HPDE6-E6E7 (cell line): ENCODE data around the gene AK2.
A peak's percentile ranks its signal among the peaks of the same experiment; 100 is the strongest.
"Not testable (repeated sequence)": the region's sequence is repeated elsewhere in the genome, so short reads cannot be mapped to it uniquely, and the experiment has no call there.

Source experiments
- DNase-seq: peaks from one replicate; pipeline ENCODE4 v3.0.0; 2011; ENCODE audit warnings: missing footprints; ENCODE audit errors: extremely low spot score

The AK2 gene

GRCh38 chr1:33036526-33037503 lies at the start of gene AK2:
Gene AK2, minus strand, starts transcription at chr1:33036883. Its CDS starts 55 bp downstream, at chr1:33036828.
- DNase-seq, result peak; percentile 99

GRCh38 chr1:33086384-33086850 lies 49.7 kb upstream of the AK2 start:
- DNase-seq, result no peak

- DNase-seq, result no peak
Measured at GRCh38 chr1:33085332-33085731, 48.6 kb upstream of the AK2 start.

- no peak for DNase-seq
Measured at GRCh38 chr1:33082575-33083108, 46.0 kb upstream of the AK2 start.

- DNase-seq, result no peak
Measured at GRCh38 chr1:33081554-33082305, 45.0 kb upstream of the AK2 start.

GRCh38 chr1:33080885-33081553 lies 44.3 kb upstream of the AK2 start, which contains the start of gene AZIN2:
Gene AZIN2, plus strand, starts transcription at chr1:33081153. Its CDS starts 1,097 bp downstream, at chr1:33082250.
- DNase-seq, result peak; percentile 96

- no peak for DNase-seq
Measured at GRCh38 chr1:33080373-33080772, 43.7 kb upstream of the AK2 start.

- no peak for DNase-seq
Measured at GRCh38 chr1:33078030-33078591, 41.4 kb upstream of the AK2 start.

- no peak for DNase-seq
Measured at GRCh38 chr1:33074193-33074945, 37.7 kb upstream of the AK2 start.

GRCh38 chr1:33072707-33073106 lies 36.0 kb upstream of the AK2 start:
- no peak for DNase-seq

GRCh38 chr1:33070628-33071027 lies 33.9 kb upstream of the AK2 start:
- no peak for DNase-seq

- not testable (repeated sequence) for DNase-seq
Measured at GRCh38 chr1:33068108-33068507, 31.4 kb upstream of the AK2 start.

- not testable (repeated sequence) for DNase-seq
Measured at GRCh38 chr1:33066477-33066876, 29.8 kb upstream of the AK2 start.

- no peak for DNase-seq
Measured at GRCh38 chr1:33065301-33065700, 28.6 kb upstream of the AK2 start.

GRCh38 chr1:33064284-33064683 lies 27.6 kb upstream of the AK2 start:
- DNase-seq, result not testable (repeated sequence)

GRCh38 chr1:33061834-33062233 lies 25.2 kb upstream of the AK2 start:
- no peak for DNase-seq

- no peak for DNase-seq
Measured at GRCh38 chr1:33060579-33061083, 23.9 kb upstream of the AK2 start.

- DNase-seq, result no peak
Measured at GRCh38 chr1:33057095-33057494, 20.4 kb upstream of the AK2 start.

GRCh38 chr1:33056426-33056825 lies 19.7 kb upstream of the AK2 start:
- DNase-seq, result no peak
